ENCODE data around the gene NAXE.
"Not testable (repeated sequence)": the region's sequence is repeated elsewhere in the genome, so short reads cannot be mapped to it uniquely, and the experiment has no call there.

Gene NAXE

DNA sequence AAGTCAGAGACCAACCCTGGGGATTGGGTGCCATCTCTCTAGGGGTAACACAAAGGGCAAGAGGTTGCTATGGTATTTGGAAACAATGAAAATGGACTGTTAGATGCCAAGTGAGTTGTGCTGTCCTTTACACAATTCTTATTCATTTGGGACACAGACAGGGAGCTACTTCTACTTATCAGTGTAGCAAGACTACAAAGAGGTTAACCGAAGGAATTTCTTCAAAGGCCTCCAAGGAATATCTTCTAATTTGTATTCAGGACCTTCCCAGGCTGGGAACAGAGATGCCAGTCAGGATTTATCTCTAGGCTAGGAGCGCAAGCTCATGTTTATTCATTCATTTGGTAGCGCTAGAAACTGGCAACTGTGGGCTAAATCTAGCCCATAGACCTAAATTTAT is 2.6 kb downstream of the NAXE start:
- no peak for DNase-seq

DNA sequence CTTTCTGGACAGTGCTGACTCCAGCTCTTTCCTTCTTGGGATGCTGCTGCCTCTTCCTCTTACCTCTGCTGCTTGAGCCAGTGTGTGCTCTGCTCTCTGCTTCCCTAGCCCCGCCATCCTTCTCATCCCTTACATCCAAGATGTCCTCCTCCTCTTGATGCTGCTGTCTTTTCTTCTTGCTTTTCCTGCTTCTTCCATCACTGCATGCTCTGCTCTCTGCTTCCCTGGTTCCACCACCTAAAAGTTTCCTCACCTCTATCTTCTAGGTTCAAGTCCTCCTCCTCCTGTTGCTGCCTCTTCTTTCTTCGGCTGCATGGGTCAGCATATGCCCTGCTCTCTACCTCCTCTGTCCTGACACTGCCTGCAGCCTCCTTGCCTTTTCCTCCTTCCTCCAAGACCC is 3.4 kb downstream of the NAXE start:
- DNase-seq = no peak

GRCh38 chr1:156596426-156596825 is 4.8 kb downstream of the NAXE start:
- DNase-seq = no peak

GRCh38 chr1:156598125-156598524 is 6.5 kb downstream of the NAXE start:
- DNase-seq = no peak

- no peak for DNase-seq
Measured at GRCh38 chr1:156598731-156599432, 7.3 kb downstream of the NAXE start.

DNA sequence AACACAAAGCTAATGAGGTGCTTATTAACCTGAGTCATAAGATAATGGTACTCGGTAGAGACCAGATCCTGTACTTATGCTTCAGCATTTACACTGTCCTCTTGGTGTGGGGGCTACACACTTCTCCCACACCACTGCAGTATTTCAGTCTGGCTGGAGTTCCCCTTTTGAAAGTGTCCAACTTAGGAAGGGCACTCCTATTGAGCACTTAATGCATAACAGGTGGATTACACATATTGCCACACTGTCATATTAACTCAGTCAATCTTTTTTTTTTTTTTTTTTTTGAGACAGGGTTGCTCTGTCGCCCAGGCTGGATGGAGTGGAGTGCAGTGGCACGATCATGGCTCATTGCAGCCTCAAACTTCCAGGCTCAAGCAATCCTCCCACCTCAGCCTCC is 8.2 kb downstream of the NAXE start:
- DNase-seq = no peak

- DNase-seq = no peak
Measured at GRCh38 chr1:156600733-156601121, 9.2 kb downstream of the NAXE start.

- DNase-seq = peak; percentile 93
Measured at GRCh38 chr1:156601122-156601830, 9.7 kb downstream of the NAXE start, which contains the start of gene GPATCH4. Gene GPATCH4 (minus strand): TSS chr1:156601479.

DNA sequence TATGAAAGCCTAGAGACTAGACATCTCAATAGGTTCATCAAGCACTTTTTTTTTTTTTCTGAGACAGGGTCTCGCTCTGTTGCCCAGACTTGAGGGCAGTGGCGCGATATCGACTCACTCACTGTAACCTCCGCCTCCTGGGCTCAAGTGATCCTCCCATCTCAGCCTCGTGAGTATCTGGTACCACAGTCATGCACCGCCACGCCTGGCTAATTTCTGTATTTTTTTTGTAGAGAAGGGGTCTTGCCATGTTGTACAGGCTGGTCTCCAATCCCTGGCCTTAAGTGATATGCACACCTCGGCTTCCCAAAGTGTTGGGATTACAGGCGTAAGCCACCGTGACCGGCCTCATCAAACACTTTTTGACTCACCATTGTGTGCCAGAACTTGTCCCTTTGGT is 10.3 kb downstream of the NAXE start:
- DNase-seq = no peak

DNA sequence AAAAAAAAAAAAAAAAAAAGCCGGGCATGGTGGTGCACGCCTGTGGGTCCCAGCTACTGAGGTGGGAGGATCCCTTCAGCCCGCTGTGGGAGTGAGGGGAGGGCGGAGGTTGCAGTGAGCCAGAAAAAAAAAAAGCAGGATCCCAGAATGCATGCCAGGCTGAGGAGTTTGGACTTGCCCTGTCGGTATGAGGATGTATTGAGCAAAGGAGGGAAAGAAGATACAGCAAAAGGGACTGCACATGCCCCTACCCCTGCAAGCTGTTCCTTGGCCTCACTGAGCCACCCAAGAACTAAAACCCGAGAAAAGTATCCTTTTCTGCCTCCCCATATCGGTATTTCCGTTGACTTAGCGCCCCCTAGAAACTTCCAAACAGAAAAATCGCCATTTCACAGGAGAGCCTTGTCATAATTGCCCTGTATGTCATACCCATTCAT is 11.0 kb downstream of the NAXE start:
- DNase-seq = no peak

- DNase-seq = not testable (repeated sequence)
Measured at GRCh38 chr1:156607344-156607743, 15.8 kb downstream of the NAXE start.

DNA sequence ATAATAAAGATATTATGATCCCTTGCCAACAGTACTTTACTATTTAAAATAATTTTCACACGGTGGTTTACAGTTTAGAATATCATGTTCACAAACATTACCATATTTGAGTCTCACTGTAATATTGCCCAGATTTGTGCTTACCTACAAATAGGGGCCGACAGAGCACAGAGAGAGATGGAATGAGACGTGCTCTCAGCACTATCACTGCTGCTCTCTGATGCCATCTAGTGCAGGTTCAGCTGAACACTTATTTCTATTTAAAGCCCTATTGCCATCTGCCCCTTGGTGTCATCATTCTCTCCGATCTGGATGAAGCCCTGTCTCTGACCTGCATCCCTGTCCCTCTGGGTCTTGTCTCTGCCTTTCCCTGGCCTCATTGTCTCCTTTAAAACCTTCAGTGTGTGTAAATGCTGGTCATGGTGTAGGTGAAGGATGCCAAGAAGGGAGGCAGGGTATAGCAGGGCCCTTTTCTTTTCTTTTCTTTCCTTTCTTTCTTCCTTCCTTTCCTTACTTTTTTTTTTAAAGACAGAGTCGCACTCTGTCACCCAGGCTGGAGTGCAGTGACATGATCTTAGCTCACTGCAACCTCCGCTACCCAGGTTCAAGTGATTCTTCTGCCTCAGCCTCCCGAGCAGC is 16.6 kb downstream of the NAXE start:
- peak; percentile 63 for DNase-seq

- DNase-seq = no peak
Measured at GRCh38 chr1:156608981-156609380, 17.4 kb downstream of the NAXE start.

DNA sequence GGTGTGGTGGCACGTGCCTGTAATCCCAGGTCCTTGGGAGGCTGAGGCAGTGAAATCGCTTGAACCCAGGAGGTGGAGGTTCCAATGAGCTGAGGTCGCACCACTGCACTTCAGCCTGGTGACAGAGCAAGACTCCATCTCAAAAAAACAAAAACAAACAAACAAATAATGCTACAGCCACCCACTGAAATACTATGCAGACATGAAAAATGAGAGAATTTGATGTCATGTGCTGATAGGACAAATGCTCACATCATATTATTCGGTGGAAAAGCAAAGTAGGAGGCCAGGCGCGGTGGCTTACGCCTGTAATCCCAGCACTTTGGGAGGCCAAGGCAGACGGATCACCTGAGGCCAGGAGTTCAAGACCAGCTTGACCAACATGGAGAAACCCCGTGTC is 18.5 kb downstream of the NAXE start:
- not testable (repeated sequence) for DNase-seq

DNA sequence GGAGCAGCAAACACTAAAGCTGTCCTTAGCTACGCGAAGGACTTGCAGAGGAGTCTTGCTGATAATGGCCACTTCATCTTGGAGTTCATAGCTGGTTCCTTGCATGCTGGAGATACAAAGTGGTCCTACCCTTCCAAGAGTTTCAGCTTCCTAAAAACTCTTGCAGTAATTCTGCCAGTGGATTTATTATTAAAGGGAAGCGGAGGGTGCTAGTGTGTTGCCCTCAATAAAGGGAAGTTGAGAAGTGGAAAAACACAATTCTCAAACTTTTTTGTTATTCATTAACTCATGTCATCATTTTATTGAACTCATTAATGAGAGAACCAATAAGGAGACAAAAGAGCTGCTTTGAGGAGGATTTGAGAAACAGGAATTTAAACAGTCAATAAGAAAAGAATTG is 21.1 kb downstream of the NAXE start:
- DNase-seq = no peak

DNA sequence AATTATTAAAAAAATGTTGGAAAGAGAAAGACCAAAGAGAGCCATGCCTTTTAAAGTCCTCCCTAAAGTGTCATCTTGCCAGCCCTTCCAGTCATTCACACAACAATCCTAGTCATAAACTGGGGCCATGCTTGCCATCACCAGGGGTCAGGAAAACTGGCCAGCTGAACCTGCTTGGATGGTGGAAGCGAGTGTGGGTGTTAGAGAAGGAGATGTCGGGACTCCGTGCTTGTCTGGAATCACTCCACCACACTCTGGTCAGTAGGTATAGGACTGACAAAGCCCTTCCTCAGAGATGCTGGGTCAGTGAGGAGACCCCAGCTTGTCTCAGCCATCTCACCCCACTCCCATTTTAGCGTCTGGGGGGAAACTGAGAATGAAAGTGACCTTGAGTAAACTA is 24.4 kb downstream of the NAXE start:
- DNase-seq = no peak

GRCh38 chr1:156616463-156616862 is 24.9 kb downstream of the NAXE start:
- DNase-seq = peak; percentile 55

DNA sequence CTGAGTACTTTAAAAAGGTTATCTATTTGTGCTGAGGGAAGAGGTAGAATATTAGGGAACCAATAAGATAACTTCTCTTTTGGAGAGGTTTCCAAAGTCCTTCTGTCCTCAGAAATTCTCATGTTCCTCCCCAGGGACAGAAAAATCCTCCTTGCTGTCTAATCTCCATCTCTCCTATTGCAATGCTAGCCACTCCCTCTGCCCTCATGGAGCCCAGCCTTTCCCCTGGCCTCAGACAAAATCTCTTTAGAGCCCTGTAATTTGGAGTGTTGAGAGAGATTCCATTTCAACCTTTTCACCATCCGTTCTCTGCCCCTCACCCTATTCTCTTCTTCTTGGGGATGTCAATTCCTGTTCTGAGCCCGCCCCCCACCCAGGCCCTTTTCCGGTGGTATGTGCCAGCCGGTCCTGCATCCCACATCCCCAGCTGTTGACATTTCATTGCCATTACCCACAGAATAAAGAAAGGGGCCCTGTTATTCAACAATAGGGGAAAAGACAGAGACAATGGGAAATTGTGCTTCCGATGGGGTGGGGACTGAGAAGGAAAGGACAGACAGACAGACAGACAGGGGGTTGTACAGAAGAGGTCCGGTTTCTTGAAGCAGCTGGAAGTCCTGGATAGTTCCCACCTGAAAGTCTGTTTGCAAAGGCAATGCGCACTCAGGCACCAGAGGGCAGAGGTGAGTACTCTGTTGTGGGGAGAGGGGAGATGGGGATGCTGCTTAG is 27.4 kb downstream of the NAXE start, which contains the start of gene HAPLN2:
Gene HAPLN2 (plus strand): TSS at position 563 of the 729 bp plus-strand sequence. CDS start 4,076 bp downstream, outside the sequence.
- no peak for DNase-seq

GRCh38 chr1:156619582-156619955 is 28.0 kb downstream of the NAXE start:
- DNase-seq = no peak

DNA sequence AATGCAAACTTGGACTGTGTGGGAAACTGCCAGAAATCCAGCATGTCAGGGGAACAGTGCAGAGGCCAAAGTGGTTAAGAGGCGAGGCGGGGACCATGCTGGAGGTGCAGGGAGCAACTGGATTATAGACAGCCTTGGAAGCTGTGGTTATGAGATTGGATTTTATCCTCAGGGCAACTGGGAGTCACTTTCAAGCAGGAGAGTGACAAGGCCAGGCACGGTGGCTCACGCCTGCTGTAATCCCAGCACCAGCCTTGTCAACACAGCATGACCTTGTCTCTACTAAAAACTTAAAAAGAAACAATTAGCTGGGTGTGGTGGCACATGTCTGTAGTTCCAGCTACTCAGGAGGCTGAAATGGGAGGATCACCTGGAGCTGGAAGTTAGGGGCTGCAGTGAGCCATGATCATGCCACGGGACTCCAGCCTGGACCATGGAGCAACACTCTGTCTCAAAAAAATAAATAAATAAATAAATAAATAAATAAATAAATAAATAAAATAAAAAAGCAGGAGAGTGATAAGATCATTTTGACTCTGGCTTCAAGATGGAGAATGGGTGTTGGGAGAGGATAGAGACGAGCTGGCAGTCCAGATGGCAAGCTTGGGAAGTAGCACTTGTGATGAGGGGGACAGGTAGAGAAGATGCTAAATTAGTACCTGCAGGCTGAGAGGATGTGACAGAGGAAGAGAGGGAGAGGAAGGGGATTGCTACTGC is 31.2 kb downstream of the NAXE start:
- DNase-seq = no peak

- peak; percentile 38 for DNase-seq
Measured at GRCh38 chr1:156623946-156624813, 32.6 kb downstream of the NAXE start.

Measured in fibroblast of skin of abdomen (primary cell).